ENCODE measurements around the gene OR7G1.

OR7G1 gene

DNA sequence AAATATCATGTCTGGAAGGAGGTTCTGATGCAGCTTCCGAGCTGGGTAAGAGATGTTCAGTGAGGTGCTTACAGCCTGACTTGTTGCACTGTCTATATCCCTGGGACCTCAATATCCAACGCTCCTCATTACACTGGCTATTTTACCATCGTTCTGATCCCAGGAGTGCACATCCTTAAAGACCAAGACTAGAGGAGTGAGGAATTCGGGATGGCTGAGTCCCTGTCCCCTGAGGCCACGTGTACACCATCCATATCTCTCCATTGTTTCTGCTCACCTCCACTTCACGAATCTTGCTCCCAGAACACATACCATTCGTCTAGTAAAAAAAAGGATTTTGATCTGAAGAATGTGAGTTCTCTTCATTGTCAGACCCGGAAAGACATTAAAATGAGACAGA is 8.2 kb downstream of the OR7G1 start, which contains the start of gene OR7G2:
Gene OR7G2 (minus strand): TSS at position 101 of the 400 bp plus-strand sequence. CDS start 4,232 bp downstream, outside the sequence.
- Histone ChIP-seq H3K36me3 (ENCODE audit: low read depth) (no peaks in the 10 kb centered on the region), H3K4me1 (ENCODE audit: insufficient read depth, poor library complexity, severe bottlenecking) (no peaks in the 10 kb centered on the region), H3K27ac (ENCODE audit: poor library complexity, severe bottlenecking) (no peak within 1 kb of the TSS), H3K27me3 (ENCODE audit: insufficient read depth, poor library complexity, severe bottlenecking) (no peaks in the 10 kb centered on the region), H3K4me3 (ENCODE audit: severe bottlenecking) (no peak within 1 kb of the TSS), H3K9me3 (ENCODE audit: severe bottlenecking) (no peaks in the 10 kb centered on the region)
- no peak for DNase-seq (ENCODE audit: low spot score)
- no peak for TF ChIP-seq CTCF (IDR thresholded peaks at IDR 0.05; ENCODE audit: poor library complexity, severe bottlenecking)
- no peak; the same call in 2 of the 3 replicates for ATAC-seq (ENCODE audit: low read depth)

DNA sequence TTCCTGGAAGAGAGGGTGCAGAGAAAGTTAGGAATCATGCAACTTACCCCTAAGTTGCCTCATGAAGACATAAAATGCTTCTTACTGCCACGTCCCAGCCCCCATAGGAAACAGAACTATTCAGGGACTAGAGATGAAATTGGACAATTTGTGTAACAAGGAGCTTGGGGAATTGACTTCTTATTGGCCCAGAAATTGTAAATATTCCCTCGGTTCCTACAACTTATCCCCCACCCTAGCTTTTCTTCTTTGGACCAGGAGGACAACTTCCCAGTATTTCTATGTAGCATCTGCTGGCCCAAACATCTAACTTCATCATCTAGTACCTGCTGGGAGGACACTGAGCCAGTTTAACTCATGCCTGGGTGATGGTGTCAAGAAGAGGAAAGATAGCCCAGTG is 28.8 kb downstream of the OR7G1 start, which contains the start of gene OR1M1:
Gene OR1M1 (plus strand): TSS at position 301 of the 400 bp plus-strand sequence. CDS start 6,184 bp downstream, outside the sequence.
- no peaks in the 10 kb centered on the region for H3K4me1 ChIP-seq (ENCODE audit: insufficient read depth, poor library complexity, severe bottlenecking)
- TF ChIP-seq CTCF (IDR thresholded peaks at IDR 0.05; ENCODE audit: poor library complexity, severe bottlenecking) = no peak
- DNase-seq (ENCODE audit: low spot score) (no peak), ATAC-seq (ENCODE audit: low read depth) (no peak)
- no peak within 1 kb of the TSS for H3K27ac ChIP-seq (ENCODE audit: poor library complexity, severe bottlenecking)
- no peaks in the 10 kb centered on the region for H3K9me3 ChIP-seq (ENCODE audit: severe bottlenecking)
- no peaks in the 10 kb centered on the region for H3K36me3 ChIP-seq (ENCODE audit: low read depth)
- H3K27me3 ChIP-seq (ENCODE audit: insufficient read depth, poor library complexity, severe bottlenecking) = no peaks in the 10 kb centered on the region
- no peak within 1 kb of the TSS for H3K4me3 ChIP-seq (ENCODE audit: severe bottlenecking)

GRCh38 chr19:9078651-9079050 is 36.9 kb downstream of the OR7G1 start:
- H3K36me3 ChIP-seq (ENCODE audit: low read depth) = no peaks in the 10 kb centered on the region
- H3K27ac ChIP-seq (ENCODE audit: poor library complexity, severe bottlenecking) = no peak overlapping the region
- TF ChIP-seq CTCF (IDR thresholded peaks at IDR 0.05; ENCODE audit: poor library complexity, severe bottlenecking) = no peak

GRCh38 chr19:9076901-9077300 is 38.7 kb downstream of the OR7G1 start:
- ATAC-seq (ENCODE audit: low read depth) (no peak), DNase-seq (ENCODE audit: low spot score) (no peak)
- TF ChIP-seq CTCF (IDR thresholded peaks at IDR 0.05; ENCODE audit: poor library complexity, severe bottlenecking) = no peak
- no peaks in the 10 kb centered on the region for H3K9me3 ChIP-seq (ENCODE audit: severe bottlenecking)
- H3K27ac ChIP-seq (ENCODE audit: poor library complexity, severe bottlenecking) = no peak overlapping the region
- no peaks in the 10 kb centered on the region for H3K36me3 ChIP-seq (ENCODE audit: low read depth)
- H3K27me3 ChIP-seq (ENCODE audit: insufficient read depth, poor library complexity, severe bottlenecking) = no peaks in the 10 kb centered on the region
- H3K4me3 ChIP-seq (ENCODE audit: severe bottlenecking) = no peak overlapping the region
- peaks cover 8% of the 10 kb centered on the region for H3K4me1 ChIP-seq (ENCODE audit: insufficient read depth, poor library complexity, severe bottlenecking)

More at GRCh38 chr19:9078651-9079050, 36.9 kb downstream of the OR7G1 start:
- ATAC-seq (ENCODE audit: low read depth) = no peak
- Histone ChIP-seq H3K4me3 (ENCODE audit: severe bottlenecking) (no peak overlapping the region), H3K4me1 (ENCODE audit: insufficient read depth, poor library complexity, severe bottlenecking) (peaks cover 8% of the 10 kb centered on the region), H3K9me3 (ENCODE audit: severe bottlenecking) (no peaks in the 10 kb centered on the region), H3K27me3 (ENCODE audit: insufficient read depth, poor library complexity, severe bottlenecking) (no peaks in the 10 kb centered on the region)
- no peak for DNase-seq (ENCODE audit: low spot score)
